ENCODE results near the gene SIRPD.
"Not testable (repeated sequence)": the region's sequence is repeated elsewhere in the genome, so short reads cannot be mapped to it uniquely, and the experiment has no call there.

SIRPD gene

DNA sequence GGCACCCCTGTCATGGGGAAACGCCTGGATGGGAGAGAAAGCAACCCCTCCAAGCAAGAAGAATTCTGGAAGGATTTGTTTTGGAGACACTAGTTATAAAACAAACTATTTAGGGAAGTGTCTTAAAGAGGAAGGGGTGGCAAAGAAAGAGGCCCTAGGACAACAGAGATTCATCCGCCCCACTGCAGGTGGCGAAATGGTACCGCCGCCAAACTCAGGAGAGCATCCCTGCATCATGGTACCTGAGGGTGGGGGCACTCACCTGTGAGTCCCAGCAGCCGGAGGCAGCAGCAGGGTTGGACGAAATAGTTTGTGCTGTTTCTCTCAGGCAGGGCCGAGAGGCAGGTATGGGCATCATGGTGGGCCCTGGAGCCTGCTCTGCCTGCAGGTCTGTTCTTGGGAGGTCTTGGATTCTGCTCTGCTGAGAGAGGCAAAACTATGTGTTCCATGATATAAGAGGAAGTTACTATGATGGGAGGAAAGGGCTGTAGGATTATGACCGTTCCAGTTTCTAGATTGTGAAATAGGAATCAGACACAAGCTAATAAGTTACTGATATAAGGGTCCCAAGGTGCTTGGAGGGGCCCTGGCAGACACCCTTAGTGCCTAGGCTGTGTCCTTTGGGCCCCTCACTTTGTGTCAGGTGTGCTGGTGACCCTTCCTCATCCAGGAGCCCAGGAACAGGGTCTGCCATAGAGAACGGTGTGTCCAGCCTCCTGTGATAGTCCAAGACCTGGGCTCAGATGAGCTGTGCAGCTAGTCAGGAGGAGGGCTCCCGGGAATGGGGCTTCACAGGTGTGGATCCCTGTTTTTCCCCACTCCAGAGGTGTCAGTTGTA is 20.4 kb downstream of the SIRPD start:
- no peak for DNase-seq

DNA sequence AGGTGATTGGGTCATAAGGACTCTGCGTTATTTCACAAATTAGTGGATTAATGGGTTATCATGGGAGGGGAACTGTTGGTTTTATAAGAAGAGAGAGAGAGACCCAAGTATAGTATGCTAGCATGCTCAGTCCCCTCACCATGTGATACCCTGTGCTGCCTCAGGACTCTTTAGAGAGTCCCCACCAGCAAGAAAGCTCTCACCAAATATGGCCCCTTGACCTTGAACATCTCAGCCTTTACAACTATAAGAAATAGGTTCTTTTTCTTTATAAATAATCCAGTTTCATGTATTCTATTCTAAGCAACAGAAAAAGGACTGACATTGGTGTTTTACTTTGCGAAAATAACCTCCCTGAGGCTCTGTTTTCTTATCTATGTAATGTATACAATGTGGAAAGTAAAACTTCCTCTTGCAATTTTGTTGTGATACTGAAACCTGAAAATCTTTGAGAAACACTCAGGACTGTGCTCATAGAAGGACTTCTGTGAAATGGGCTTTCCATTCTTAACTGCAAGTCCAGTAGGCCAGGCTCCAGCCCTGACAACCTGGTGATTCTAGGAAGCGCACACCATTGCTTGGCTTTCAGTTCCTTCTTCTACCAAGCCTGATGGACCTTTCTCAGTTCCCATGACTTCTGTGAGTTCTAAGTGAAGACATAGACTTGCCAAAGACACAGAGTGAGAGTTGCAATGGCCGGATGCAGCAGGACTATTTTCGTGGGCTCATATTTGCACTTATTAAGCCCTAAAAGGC is 21.9 kb downstream of the SIRPD start:
- no peak for DNase-seq

DNA sequence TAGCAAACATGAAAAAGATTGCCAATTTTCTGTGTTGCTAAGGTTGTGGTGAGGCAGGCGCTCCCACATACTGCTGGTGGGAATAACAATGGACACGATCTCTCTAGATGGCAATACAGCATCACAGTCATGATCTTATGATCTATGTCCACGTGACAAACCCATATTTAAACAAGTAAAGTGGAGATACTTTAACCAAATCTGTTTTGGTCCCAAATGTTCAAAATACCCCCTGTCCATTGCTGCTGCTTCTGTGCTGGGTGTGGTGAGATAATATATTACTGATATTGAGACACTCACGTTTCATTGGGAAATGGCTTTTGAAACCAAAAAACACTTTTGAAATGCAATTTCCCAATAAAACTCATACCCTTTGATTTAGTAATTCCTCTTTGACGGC is 23.0 kb downstream of the SIRPD start:
- DNase-seq, result no peak

DNA sequence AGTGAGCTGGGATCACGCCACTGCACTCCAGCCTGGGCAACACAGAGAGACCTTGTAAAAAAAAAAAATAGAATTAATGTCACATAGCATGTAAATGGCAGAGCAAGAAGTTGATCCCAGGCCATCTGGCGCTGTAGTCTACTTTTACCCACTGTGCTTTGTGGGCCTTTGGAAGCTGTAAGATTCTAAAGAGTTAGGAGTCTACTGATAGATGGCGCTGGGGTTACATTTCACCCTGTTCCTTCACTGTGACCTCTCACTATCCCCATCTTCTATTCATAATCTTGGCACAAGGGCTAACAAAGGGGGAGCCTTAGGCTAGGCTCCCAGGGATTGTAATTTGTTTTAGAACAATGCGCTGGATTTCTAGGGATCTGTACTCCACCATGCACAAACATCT is 24.4 kb downstream of the SIRPD start:
- no peak for DNase-seq

DNA sequence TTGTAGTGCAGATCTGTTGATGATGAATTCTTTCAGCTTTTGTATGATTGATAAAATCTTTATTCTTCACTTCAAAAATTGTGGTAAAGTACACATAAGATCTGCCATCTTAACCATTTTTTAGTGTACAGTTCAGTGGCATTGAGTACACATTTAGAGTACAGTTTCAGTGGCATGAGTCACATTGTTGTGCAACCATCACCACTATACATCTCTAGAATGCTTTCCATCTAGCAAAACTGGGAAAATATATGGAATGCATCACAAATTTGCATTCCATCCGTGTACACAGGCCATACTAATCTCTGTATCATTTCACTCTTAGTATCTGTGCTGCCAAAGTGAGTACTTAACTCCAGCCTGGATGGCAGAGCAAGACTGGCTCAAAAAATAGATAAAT is 28.7 kb downstream of the SIRPD start:
- DNase-seq, result no peak

DNA sequence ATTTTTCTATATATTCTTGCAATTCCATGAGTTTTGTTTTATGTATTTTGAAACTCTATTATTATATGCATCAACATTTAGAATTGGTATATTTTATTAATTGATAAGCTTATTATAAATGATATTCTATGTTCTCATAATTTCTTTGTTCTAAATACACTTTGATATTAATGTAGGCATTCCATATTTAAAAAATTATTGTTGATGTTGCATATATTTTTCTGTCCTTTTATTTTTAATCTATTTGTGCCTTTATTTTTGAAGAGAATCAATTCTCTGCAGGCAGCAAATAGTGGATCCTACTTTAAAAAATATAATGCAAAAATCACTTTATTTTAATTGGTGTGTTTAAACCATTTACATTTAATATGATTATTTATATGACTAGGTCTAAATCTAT is 29.6 kb downstream of the SIRPD start:
- DNase-seq, result no peak

DNA sequence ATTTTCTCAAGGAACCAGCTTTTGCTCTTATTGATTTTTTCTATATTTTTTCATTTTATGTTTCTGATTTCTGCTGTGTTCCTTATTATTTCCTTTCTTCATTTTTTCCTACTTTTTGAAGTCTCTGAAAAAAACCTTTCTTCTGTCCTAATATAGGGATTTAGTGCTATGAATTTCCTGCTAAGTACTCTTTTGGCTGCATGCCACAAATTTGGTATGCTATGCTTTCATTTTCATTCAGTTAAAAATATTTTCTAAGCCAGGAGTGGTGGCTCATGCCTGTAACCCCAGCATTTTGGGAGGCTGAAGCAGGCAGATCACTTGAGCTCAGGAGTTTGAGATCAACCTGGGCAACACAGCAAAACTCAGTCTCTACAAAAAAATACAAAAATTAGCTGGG is 30.6 kb downstream of the SIRPD start:
- no peak for DNase-seq

DNA sequence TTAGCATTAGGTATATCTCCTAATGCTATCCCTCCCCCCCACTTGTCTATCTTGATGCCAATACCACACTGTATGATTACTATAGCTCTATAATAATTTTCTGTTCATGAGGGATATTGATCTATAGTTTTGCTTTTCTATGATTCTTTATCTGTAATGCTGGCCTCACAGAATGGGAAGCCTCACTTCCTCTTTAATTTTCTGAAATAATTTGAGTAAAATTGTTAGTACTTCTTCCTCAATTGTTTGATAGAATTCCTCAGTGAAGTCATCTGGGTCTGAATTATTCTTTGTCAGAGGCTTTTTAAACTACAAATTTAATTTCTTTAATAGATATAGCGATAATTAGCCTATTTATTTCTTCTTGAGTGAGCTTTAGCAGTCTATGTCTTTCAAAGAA is 31.2 kb downstream of the SIRPD start:
- no peak for DNase-seq

DNA sequence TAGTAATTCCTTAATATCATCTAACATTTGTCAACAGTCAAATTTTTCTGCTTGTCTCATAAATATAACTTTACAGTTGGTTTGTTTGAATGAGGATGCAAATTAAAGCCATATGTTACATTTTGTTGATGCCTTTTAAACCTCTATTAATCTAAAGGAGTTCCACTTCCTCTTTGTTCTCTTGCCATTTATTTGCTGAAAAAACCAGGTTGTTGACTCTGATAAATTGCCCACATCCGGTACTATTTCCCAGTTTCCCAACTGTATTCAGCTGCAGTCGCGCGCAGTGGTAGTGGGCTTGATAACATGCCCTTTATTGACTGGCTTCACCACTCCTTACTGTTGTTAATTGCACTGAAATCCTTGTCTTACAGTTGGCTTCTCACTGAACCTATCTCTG is 33.5 kb downstream of the SIRPD start:
- DNase-seq, result no peak

DNA sequence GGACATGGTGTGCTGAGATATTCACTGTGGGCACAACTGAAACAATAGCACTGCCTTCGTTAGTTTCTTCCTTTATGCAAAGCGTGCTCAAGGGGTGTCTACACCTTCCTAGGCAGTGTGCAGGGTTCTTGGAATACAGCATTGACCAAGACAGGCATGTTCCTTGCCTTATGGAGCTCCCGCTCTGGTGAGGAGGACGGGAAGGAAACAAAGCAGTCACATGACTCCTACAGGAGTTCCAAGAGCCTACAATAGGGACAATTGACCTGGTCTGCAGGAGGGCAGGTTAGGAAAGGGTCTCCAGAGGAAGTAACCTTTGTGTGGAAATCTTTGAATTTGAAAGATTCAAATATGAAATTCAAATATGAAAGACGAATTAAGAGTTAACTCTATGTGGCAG is 40.5 kb downstream of the SIRPD start:
- no peak for DNase-seq

DNA sequence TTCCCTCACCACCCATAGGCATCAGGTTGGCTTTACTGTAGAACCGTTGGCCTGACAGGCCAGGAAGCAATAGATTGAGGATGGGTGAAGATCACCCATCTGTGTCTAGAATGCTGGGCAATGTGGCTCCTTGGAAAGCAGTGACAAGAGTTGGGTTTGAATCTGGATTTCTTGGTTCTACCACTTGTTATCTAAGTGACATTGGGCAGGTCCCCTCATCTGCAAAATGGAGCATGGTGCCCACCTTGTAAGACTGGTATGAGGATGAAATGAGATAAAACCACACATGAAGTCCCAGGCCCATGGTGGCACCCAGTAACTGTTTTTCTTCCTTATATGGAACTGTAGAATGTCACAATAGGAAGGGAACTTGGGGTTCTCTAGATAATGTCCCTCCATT is 43.7 kb downstream of the SIRPD start:
- no peak for DNase-seq

DNA sequence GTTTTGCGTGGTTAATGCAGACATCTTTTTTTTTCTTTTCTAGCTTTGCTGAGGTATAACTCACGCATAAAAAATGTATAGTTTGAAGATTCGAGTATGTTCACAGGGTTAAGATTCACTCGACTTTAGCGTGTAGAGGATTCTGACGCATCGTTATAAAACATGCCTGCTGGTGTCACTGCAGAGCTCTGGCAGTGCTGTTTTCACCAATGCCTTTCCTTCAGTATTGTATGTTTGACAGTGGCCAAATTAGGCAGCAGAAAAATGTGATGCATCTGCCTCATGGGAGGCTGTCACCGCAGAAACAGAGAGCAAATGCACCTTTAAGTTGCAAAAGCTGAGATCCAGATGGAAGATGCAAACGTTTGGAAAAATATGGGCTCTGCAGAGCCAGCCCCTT is 48.3 kb downstream of the SIRPD start:
- DNase-seq, result no peak

DNA sequence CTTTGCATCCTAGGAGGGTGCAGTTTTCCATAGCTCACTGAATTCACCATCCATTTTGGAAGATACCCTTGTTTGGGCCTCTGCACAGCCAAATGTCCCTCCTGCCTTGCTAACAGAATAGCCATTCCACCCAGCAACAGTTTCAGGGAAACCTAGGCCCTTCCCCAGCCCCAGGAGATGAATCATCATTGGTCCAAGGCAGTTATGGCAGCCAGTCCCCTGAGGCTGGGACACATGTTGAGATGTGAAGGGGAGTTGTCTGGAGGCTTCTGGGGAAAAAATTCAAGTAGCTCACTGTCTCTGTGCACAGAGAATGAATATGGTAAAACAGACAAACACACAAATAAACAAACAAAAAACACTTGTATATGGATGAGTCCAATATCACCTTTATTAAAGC is 48.9 kb downstream of the SIRPD start:
- DNase-seq, result no peak

DNA sequence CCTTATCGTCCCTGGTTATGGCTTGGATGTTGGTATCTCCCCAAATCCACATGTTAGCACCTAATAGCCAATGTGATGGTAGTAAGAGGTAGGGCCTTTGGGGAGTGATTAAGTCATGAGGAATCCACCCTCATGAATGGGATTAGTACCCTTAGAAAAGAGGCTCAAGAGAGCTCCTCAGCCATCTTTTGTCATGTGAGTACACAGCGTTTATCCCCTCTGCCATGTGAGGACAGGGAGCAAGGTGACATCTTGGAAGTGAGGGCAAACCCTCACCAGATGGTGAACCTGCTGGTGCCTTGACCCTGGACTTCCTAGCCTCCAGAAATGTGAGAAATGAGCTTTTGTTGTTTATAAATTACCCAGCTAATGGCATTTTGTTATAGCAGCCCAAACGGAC is 50.2 kb downstream of the SIRPD start:
- no peak for DNase-seq

DNA sequence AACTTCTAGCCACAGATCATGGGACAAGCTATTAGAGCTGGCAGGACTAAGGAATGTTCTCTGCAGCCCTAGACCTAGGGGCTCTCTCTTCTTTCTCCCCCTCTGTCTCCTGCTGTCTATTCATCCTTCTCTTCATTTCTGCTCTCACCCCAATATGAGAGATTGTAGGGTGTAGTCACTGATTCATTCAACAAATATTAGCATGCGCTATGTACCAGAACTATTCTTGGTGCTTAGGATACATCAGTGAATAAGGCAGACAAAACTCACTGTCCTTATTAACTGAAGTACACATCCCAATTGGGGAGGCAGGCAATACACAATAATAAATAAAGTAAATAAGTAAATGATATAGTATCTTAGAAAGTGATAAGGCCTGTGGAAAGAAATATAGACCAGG is 51.6 kb downstream of the SIRPD start:
- DNase-seq, result no peak

DNA sequence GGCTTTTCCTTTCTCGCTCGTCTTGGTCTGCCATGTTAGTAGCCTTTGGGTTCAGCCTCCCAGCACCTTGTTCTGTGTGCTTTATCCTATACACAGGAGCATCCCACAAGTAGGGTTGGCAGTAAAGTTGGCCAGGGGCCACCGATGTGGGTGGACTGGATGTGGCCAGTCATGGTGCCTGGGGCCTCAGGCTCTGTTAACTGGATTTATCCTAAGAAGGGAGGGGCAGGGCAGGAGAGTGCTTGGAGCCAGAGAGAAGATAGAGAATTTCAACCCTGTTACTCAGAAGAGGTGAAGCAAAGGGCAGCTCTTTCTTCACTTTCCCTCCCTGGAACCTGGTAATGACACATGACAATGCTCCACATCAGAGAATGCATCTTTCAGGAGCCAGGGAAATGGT is 52.1 kb downstream of the SIRPD start:
- no peak for DNase-seq

DNA sequence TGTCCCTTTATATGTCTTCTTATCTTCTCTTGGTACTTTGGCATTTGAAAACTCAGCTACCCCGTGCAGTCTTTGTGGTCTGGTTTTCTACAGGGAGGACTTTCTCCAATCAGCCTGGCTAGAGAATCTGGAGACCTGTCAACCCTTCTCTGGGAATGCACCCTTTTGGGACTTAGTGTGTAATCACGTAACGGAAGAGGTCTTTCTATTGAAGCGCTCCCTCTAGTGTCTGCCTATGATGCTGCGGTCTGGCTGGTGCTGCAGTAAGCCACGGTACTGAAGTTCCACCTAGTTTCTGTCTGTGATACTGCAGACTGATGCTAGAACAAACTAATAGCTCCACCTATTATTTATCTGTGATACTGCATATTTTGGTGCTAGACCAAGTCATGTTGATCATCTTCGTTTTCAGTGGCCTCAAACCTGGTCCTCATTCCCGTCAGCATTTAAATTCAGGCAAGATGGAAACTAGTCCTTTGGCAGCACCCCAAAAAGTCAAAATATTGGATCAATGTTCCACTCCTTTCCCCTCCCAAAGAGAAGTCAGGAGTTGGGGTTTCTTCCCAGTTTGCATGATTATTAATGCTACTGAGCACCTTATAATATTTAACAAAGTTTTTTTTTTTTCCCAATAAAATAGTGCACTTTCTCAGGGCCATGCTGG is 53.8 kb downstream of the SIRPD start:
- DNase-seq, result peak; percentile 85

DNA sequence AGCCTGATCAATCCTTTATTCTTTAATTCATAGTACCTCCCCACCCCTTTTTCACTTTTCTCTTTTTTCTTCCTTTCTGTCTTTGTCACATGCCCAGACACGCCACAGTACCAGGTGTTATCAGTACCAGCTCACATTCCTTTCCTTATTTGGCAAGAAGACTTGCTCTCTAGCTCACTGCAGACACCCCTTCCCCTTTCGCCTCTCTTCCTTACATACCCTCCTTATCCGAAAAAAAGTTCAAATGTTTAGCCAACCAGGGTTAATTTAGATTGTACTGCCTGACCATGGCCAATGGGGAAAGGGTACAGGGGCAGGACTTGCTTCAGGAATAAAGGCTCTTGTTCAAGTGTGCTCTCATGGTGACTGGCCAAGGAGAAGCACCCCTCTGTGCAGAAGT is 57.0 kb downstream of the SIRPD start:
- DNase-seq, result no peak

DNA sequence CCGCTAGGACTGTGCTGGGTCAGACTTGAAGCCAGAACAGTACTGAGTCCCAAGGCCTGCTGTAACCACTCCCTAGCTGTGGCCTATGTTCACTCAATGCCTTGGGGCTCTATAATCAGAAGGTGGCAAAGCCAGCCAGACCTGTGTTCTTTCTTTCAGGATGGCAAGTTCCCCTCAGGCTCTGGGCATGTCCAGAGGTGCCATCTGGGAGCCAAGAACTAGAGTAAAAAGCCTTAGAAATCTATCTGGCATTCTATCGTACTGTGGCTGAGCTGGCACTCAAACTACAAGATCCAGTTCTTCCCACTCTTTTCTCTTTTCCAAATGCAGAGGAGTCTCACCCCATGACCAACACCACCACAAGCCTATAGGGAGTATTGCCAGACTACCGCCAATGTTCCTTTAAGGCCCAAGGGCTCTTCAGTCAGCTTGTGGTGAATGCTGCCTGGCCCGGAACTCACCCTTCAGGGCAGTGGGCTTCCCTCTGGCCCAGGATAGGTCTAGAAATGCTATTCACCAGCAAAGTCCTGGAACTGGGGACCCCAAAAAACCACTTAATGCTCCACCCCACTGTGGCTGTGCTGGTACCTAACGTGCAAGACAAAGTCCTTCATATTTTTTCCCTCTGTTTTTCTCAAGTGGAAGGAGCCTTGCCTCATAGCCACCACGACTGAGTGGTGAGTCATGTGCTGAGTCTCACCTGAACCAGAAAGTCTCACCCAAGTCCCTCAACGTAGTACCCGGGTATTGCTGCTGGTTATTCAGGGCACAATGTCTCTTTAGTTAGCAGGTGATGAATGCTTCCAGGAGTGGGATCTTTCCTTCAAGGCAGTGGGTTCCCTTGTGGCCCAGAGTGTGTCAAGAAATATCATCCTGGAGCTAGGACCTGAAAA is 57.7 kb downstream of the SIRPD start:
- DNase-seq, result no peak

DNA sequence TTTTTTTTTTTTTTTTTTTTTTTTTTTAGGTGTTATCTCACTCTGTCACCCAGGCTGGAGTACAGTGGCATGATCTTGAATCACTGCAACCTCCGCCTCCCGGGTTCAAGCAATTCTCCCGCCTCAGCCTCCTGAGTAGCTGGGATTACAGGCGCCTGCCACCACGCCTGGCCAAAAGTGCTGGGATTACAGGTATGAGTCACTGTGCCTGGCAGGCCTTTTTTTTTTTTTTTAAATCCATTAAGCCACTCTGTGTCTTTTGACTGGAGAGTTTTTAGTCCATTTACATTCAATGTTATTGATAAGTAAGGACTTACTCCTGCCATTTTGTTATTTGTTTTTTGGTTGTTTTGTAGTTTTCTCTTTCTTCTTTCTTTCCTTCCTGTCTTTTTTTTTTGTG is 60.1 kb downstream of the SIRPD start:
- not testable (repeated sequence) for DNase-seq

DNA sequence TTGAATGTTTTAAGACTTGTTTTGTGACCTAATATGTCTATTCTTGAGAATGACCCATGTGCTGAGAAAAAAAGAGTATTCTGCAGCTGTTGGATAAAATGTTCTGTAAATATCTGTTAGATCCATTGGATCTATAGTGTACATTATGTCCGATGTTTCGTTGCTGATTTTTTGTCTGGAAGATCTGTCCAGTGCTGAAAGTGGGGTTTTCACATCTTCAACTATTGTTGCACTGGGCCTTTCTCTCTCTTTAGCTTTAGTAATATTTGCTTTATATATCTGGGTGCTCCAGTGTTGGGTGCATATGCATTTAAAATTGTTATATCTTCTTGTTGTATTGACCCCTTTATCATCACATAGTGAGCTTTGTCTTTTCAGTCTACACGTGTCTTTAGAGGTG is 60.6 kb downstream of the SIRPD start:
- no peak for DNase-seq

DNA sequence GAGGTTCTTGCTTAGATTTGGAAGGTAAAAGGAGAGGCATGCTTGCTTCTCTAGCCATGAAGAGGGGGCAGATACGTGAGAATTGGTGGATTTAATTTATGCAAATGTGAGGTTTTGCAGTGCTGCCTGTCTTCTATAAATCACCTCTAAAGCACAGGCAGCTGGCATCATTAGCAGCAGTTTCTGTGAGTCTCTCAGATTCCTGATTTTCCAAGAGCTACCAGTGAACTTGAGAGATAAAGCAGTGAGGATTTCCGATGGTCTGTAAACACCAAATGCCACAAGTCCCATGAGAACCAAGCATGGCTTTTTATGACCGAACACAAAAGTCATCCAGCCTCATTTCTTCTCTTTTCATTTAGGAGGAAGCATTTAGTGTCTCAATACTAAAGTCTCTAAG is 63.1 kb downstream of the SIRPD start:
- DNase-seq, result no peak

DNA sequence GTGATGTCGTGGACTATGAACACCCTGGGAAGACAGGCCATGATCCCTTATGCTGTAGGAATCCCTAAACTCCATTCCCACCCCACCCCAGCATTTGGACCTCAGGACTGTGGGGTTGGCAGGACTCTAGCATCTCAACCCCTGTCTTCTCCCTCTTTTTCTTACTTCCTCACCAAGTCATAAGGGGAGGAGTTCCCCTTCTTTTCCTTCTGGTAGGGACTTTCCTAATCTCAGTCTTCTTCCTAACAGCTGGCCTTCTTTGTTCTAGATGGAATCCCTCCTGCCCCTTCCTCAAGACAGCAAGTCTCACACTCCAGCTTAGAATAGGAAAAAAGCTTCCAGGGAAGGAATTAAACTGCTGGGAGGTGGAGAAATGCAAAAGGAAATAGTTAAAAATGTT is 64.0 kb downstream of the SIRPD start:
- no peak for DNase-seq

Measured in NCI-H345 (cell line).